ENCODE measurements around the gene FBXW10B.

GRCh38 chr17:15650741-15651582 is 31.5 kb upstream of the FBXW10B start:
- no peak for TF ChIP-seq GABPA (IDR thresholded peaks at IDR 0.05 in 1 of 2, conservative IDR thresholded peaks at IDR 0.05 in 1 of 2)
- no peak for TF ChIP-seq CTCF (IDR thresholded peaks at IDR 0.05; ENCODE audit: low read depth, low read length, missing input control)
- TF ChIP-seq HNF4A (conservative IDR thresholded peaks at IDR 0.05): no peak
- no peak for TF ChIP-seq REST (IDR thresholded peaks at IDR 0.05)
- TF ChIP-seq, protein P1, sequence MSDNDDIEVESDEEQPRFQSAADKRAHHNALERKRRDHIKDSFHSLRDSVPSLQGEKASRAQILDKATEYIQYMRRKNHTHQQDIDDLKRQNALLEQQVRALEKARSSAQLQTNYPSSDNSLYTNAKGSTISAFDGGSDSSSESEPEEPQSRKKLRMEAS (IDR thresholded peaks at IDR 0.05): no peak
- no peak for TF ChIP-seq NR2F2 (IDR thresholded peaks at IDR 0.05)
- TF ChIP-seq RXRA (IDR thresholded peaks at IDR 0.05): no peak
- TF ChIP-seq YY1 (IDR thresholded peaks at IDR 0.05): no peak
- no peak for TF ChIP-seq JUND (IDR thresholded peaks at IDR 0.05)
- TF ChIP-seq TAF1 (conservative IDR thresholded peaks at IDR 0.05): no peak
- TF ChIP-seq RAD21 (IDR thresholded peaks at IDR 0.05): no peak
- no peak for TF ChIP-seq EGR1 (IDR thresholded peaks at IDR 0.05; ENCODE audit: low read depth in 2 of 2)
- TF ChIP-seq, protein P2, sequence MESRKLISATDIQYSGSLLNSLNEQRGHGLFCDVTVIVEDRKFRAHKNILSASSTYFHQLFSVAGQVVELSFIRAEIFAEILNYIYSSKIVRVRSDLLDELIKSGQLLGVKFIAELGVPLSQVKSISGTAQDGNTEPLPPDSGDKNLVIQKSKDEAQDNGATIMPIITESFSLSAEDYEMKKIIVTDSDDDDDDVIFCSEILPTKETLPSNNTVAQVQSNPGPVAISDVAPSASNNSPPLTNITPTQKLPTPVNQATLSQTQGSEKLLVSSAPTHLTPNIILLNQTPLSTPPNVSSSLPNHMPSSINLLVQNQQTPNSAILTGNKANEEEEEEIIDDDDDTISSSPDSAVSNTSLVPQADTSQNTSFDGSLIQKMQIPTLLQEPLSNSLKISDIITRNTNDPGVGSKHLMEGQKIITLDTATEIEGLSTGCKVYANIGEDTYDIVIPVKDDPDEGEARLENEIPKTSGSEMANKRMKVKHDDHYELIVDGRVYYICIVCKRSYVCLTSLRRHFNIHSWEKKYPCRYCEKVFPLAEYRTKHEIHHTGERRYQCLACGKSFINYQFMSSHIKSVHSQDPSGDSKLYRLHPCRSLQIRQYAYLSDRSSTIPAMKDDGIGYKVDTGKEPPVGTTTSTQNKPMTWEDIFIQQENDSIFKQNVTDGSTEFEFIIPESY (IDR thresholded peaks at IDR 0.05): no peak

Measured in liver (tissue), 3 donors.